ENCODE results near the gene CLPSL1. TPM values are rescaled to one million over a fixed set of nuclear protein-coding genes. Genes with fewer than 3 reads are reported as not detected.

The CLPSL1 gene
- total and polyA plus RNA-seq, 2 of the 4 experiments (the other 2 are of a cell fraction): not detected

- intact Hi-C loops (cut with micrococcal nuclease): no loop called here
Observed at GRCh38 chr6:35788423-35788982, 7.7 kb downstream of the CLPSL1 start.

More at GRCh38 chr6:35788423-35788982, 7.7 kb downstream of the CLPSL1 start:
- no peak overlapping the region for H4K8ac ChIP-seq (ENCODE audit: low read depth in 2 of 2, low read length in 2 of 2)
- ATAC-seq (ENCODE audit: low read depth) (no peak), DNase-seq (no peak)
- peaks cover 2% of the 10 kb centered on the region; the same call in 1 of the 2 replicates for H3K9me3 ChIP-seq (ENCODE audit: control insufficient read depth, insufficient read depth, low read length)
- no peak overlapping the region for H3K4me3 ChIP-seq (ENCODE audit: insufficient read depth, low read depth, low read length)
- H3K9ac ChIP-seq (ENCODE audit: low read depth, low read length): no peak overlapping the region
- H3K4ac ChIP-seq (ENCODE audit: low read depth, low read length): no peak overlapping the region
- H2BK15ac ChIP-seq (ENCODE audit: low read depth, low read length): no peak overlapping the region
- no peak overlapping the region for H3K23ac ChIP-seq (ENCODE audit: low read depth, low read length)
- no peak for TF ChIP-seq CTCF (conservative IDR thresholded peaks at IDR 0.05; ENCODE audit: low read depth, low read length)
- TF ChIP-seq MXI1 (IDR thresholded peaks at IDR 0.05; ENCODE audit: borderline replicate concordance, low read depth, low read length): no peak
- TF ChIP-seq NFE2L2 (IDR thresholded peaks at IDR 0.05; ENCODE audit: low read depth, low read length): no peak
- TF ChIP-seq RCOR1 (IDR thresholded peaks at IDR 0.05; ENCODE audit: insufficient replicate concordance, low read length): no peak
- TF ChIP-seq CEBPB (IDR thresholded peaks at IDR 0.05; ENCODE audit: low read depth, low read length): no peak
- no peak for TF ChIP-seq MAFK (IDR thresholded peaks at IDR 0.05; ENCODE audit: low read depth, low read length)
- no peak for TF ChIP-seq USF2 (IDR thresholded peaks at IDR 0.05; ENCODE audit: low read depth, low read length)
- no peak for TF ChIP-seq BHLHE40 (IDR thresholded peaks at IDR 0.05; ENCODE audit: low read depth, low read length)
- TF ChIP-seq ELK1 (IDR thresholded peaks at IDR 0.05; ENCODE audit: borderline replicate concordance, low read depth, low read length): no peak
- TF ChIP-seq FOS (IDR thresholded peaks at IDR 0.05; ENCODE audit: low read depth, low read length): no peak
- no peak for TF ChIP-seq CHD1 (IDR thresholded peaks at IDR 0.05; ENCODE audit: low read depth, low read length)
- no peak for TF ChIP-seq MAZ (IDR thresholded peaks at IDR 0.05; ENCODE audit: borderline replicate concordance, low read depth, low read length)
- H3K9me1 ChIP-seq (ENCODE audit: insufficient read depth, low read length): no peaks in the 10 kb centered on the region
- dilution Hi-C loops (cut with HindIII; ENCODE audit: low sequenced_read_pairs, unreplicated experiment): no loop called here
- H2BK120ac ChIP-seq (ENCODE audit: low read depth, low read length): no peak overlapping the region
- H2BK20ac ChIP-seq (ENCODE audit: low read depth, low read length): no peak overlapping the region
- H3K36me3 ChIP-seq (ENCODE audit: control insufficient read depth, insufficient read depth, low read length): no peaks in the 10 kb centered on the region
- ChIA-PET POLR2A (ENCODE audit: unreplicated experiment) (no interaction called here), CTCF (no interaction called here)
- no peaks in the 10 kb centered on the region for H3K79me1 ChIP-seq (ENCODE audit: low read depth in 1 of 2, low read length in 2 of 2)
- H2AFZ ChIP-seq (replicated peaks; ENCODE audit: low read length, poor library complexity): no peak overlapping the region
- no peak overlapping the region for H2AK5ac ChIP-seq (ENCODE audit: low read depth, low read length)
- WGBS, 2 experiments (ENCODE audit: extremely low coverage in 2 of 2, insufficient read length in 1 of 2): 35% methylated on average over 2 of the region's 4 CpGs; no CpG with 5 or more reads in 1 of the 2 experiments
- no peak overlapping the region for H3K4me2 ChIP-seq (ENCODE audit: low read depth, low read length)
- no peak overlapping the region for H4K91ac ChIP-seq (ENCODE audit: insufficient read depth, low read depth, low read length)
- H2AK9ac ChIP-seq (replicated peaks; ENCODE audit: low read depth, low read length, poor library complexity): no peak overlapping the region
- H3K56ac ChIP-seq (ENCODE audit: extremely low read depth, insufficient read depth, low read length): no peak overlapping the region
- H2BK5ac ChIP-seq (ENCODE audit: low read depth, low read length, poor library complexity, severe bottlenecking): no peak overlapping the region
- H3K27me3 ChIP-seq (ENCODE audit: control insufficient read depth, insufficient read depth, low read length): peaks cover 62% of the 10 kb centered on the region
- in situ Hi-C loops (cut with MboI; ENCODE audit: low sequenced_read_pairs): no loop called here
- no peaks in the 10 kb centered on the region for H3K4me1 ChIP-seq (ENCODE audit: control insufficient read depth, insufficient read depth, low read length)
- no TSS peak for BruUV-seq (replicated peaks)
- H4K5ac ChIP-seq (ENCODE audit: low read depth, low read length): no peak overlapping the region
- H3K14ac ChIP-seq (replicated peaks; ENCODE audit: low read depth, low read length): no peak overlapping the region
- no peak overlapping the region for H3K18ac ChIP-seq (ENCODE audit: low read depth, low read length)
- H3K27ac ChIP-seq (ENCODE audit: insufficient read depth, low read length): no peak overlapping the region
- no peaks in the 10 kb centered on the region for H4K20me1 ChIP-seq (ENCODE audit: insufficient read depth, low read length)
